GM18867 (cell line): Measurements from ENCODE around the gene RTL1.

Source experiments
- ATAC-seq: cut with Tn5 transposase; IDR thresholded peaks from one replicate; pipeline ENCODE4 v1.9.1; 2021; ENCODE audit warnings: mild to moderate bottlenecking, moderate library complexity; ENCODE audit not compliant: unreplicated experiment

RTL1 gene

DNA sequence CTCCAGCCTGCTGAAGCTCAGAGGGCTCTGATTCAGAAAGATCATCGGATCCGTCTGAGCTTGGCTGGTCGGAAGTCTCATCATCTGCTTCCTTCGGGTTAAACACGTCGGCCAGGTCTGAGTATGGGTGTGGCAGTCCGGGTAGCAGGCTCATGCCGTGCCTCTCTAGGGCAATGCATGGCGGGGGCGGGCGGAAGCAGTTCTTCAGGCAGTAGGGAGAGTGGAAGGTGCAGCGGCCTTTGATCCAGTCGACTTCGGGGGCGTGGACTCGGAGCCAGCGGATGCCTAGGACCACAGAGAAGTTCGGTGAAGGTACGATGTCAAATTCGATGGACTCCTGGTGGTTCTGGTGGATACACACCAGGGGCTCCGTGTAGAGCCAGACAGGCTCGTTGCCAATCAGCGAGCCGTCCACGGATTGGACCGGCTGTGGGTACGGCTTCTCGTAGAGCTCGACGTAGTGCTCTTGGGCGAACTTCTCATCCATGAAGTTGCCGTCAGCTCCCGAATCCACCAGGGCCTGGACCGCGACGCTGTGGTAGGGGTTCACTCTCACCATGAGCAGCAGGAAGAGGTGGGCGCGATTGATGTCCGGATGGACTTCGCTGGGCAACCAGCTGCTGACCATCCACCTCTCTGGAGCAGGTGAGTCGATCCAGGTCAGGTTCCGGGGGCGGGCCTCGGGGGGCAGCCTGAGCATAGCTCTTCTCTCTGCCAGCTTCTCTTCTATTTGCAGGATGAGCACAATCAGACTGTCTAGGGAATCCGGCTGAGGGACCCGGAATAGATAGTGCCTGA is 20.3 kb downstream of the RTL1 start:
- no peak for ATAC-seq

DNA sequence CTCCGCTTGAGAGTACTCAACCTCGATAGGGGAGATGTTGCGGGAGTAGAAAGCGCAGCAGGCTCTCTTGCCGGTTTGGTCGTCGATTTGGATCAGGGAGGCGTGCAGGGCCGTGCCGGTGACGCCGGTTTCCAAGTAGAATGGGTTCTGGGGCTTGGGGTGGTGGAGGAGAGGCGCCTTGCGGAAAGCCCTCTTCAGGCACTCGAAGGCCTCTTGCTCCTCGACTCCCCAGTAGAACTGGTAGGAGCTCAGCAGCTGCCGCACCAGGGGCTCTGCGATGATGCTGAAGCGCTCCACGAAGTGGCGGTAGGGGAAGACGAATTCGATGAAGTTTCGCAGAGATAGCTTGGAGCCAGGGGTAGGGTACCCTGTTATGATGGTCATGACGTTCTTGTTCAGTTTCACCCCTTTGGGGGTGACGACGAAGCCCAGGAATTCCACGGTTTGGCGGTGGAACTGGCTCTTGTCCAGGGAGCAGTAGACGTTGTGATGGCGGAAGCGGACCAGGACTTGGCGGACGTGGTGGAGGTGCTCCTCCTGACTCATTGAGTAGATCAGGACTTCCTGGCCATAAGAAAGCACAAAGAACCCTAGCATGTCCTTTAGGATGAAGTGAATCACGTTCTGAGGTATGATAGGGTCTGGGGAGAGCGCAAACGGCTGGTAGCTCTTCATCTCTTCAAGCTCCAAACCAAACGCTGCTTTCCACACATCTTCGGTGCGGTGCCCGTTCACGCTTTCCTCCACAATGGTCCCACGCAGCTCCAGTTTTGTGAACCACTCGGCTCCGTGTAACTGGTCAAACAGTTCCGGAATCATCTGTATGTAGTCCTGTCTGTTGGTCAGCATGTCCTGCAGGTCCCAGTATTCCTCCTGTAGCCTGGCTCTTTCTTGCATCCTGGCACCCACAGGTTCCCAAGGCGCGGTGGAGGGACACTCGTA is 21.2 kb downstream of the RTL1 start:
- ATAC-seq, result no peak

DNA sequence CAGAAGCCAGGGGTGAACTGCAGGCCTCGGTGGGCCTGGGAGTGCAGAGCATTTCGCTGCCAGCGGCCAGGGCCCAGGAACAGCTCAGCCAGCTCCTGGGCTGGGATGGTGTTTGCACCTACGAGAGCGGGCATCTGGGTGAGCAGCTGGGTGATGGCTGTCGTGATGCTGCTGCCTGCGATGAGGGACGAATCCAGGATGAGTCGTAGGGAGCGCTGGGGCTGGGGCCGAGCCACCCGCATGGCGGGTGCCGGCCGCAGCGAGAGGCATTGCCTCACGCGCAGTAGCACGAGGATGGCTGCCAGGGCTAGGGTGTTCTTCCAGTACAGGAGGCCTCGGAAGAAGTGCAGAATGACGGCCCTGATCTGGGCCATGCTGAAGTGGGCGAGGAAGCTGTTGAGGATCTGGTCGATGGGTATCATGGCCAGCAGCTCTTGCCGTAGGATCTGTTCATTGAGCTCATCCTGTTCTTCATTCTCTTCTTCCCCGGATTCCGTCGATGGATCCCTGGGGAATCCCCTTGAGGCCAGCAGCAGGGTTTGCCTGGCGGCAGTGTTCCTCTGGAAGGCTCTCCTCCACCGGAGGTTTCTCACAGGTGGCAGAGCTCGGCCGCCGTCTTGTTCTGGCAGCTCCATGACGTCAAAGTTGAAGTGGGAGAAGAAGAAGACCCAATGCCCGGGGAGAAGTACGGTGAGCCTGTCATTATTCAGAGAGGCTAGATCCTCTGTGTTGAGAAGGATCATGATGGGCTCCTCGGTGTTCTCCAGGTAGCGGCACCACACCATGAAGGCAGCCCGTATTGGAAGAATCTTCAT is 22.1 kb downstream of the RTL1 start:
- no peak for ATAC-seq

DNA sequence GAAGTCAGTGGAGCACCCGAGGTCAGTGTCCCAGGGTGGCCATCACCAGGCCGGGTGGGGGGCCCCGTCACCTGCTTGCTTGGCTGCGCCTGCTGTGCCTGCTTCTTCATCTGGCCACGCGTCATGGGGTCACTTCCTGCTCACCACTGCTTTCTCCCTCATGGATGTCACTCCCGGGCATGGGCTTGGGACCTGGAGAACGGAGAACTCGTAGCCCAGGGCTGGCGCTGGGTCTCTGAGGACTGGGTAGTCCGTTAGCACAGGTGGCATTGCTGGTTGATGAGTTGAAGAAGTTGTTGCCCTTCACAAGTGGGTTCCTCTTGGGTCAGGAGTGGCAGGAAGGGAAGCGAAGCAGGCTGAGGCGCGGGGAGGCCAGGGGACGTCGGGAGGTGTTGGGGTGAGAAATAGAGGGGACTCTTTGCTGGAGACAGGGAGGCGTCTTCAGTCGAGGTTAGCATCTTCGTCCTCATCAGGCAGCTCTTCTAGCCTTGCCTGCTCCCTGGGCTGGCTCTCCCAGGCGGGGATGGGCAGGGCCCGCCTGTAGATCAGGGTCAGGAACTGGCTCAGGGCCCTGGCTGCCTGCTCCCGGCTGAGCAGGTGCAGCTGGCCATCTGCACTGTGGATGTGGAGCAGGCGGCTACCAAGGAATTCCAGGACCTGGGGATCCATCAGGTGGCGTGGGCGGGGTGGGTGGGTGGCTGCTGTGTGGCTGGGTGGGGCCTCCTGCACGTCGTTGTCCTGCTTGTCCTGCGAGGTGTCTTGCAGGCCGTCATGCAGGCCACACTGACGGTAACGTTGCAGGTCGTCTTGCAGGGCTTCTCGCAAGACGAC is 23.0 kb downstream of the RTL1 start:
- no peak for ATAC-seq

DNA sequence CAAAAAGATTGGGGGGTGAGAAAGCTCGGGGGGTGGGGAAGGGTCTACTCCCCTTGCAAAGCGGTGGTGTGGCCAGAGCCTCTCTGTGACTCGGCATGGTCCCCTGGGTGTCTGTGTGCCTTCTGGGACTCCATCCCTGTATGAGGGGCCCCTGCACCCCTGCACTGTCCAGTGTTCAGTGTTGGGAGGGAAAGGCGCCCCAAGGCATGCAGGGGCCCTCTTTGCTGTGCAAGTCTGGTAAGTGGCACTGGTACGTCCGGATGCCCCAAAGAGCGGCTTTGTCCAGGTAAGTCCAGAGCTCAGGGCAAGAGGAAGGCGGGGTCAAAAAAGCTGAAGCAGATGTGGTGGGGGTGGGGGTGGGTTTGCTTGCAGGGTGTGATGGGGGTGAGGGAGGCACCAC is 23.7 kb downstream of the RTL1 start:
- no peak for ATAC-seq

DNA sequence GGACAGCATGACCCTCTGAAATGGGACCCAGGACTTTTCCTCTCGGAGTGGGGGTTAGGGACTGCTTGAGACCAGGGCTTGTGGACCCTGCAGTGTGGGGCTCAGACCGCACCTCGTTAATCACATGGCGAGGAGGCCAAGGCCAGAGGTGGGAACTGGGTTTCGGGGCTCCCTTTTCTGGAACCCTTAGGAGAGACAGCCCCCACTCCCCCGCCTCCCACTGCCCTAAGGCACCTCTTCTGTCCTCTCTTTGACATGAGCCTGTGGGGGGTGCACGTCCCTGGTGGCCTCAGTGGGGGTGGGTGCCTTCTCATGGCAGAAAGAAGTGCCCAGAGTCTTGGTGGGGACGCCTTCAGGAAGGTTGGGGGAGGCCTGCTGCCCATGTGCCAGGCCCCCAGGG is 24.3 kb downstream of the RTL1 start:
- ATAC-seq, result no peak

DNA sequence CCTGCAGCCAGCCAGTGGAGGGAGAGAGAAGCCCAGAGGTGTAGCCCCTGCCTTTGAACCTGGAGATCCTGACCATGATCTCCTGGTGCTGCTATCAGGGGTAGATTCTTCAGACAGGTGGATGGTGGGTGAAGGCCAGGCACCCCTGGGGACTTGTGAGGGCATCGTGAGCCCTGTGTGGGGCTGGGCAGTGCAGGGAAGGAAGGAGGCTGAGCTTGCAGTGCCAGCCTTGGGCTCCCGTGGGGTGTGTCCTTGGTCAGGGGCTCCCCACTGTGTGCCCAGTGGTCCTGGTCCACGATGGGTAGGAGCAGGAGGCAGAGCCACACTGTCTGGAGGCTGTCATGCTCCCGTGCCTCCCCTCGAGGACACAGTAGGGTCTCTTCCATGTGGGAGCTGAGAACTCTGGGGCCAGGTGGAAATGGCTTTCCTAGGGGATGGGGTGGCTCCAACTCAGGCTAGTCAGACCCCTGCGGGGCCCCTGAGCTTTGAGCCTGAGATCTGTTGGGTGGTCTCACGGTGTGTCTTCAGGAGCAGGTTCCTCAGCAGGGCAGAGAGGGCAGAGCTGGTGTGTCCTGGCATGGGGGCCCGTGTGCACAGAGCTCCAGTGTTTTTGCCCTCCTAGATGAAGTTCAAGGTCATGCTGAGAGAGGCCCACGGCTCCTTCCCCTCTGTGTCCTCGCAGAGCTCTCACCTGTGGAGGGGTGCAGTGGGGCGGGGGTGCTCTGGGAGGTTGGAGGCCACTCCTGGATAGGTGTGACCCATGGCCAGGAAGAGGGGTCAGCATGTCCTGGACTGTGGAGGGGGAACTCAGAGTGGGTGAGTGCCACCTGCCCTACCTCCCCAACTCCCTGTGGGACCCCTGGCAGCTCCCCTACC is 25.0 kb downstream of the RTL1 start:
- no peak for ATAC-seq

DNA sequence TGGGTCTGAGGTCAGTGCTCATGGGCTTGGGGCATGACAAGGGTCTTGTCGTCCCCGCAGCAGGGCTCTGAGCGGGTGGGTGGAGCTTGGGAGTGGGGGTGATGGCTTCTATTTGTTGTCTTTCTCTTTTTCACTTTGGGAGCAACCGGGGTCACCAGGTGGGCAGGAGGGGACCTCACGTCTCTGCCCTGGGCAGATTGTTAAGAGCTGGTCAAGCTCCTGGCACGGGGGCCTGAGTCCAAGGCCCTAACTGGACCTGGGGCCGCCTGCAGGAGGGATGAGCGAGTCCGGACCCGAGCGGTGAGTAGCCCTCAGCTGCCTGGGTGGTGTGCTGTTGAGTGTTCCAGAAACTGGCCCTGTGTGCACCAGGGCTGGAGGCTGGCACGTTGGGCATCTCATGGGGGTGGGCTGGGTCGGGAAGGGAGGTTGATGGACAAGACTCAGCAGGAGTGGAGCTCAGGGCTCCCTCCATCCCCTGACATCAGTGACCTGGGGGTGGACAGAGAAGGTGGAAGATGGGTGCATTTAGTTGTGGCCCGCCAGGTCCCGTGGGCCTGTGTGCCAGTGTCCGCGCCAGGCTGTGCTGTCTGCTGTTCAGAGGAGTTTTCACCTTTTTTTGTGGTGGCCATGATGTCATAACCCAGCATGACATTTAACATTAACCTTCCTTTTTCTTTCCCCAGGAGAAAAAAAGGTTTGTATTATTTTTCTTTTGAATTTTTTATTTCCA is 27.5 kb downstream of the RTL1 start:
- ATAC-seq, result no peak

DNA sequence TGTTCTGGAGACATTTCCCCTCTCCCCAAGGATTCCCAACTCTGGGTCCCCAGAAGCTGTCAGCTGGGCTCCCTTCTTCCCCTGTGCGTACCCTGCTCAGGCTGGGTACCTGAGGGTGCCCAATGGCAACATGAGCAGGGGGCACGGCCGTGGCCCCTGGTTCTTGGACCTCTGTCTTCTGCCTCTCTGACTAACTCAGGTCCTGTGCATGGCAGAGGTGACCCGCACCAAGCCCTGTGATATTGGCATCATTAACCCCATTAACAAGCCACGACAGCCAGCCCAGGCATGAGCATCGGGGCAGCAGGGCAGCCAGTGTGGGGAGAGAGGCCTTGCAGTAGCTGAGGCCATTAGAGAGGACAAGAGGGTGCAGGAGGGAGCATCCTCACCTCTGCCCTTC is 28.4 kb downstream of the RTL1 start:
- ATAC-seq, result no peak

DNA sequence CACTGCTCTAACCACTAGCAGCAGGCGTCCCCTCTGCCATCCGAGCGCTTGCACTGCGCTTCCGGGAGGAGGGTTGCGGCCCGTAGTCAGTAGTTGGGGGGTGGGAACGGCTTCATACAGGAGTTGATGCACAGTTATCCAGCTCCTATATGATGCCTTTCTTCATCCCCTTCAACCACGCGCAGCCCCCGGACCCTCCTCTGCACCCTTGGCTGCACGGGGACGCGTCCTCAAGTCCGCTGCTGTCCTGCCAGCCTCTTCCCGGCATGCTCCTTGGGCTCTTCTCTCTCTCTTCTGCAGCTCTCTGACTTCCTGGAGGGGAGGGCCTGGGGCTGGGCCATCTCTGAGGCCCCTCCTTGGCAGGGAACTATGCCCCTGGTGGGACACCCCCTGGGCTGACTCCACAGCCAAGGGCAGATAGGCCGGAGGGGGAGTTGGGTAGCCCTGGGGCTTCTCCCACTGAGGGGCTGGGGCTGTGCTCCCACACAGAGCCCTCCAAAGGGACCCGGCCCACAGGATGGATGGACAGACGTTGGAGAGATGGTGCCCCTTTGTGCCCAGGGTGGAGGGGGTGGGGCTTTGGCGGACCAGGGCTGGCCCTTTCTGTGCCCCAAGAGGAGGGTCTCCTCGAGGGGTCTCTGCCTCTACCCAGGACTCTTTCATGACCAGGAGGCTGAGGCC is 29.0 kb downstream of the RTL1 start:
- no peak for ATAC-seq

DNA sequence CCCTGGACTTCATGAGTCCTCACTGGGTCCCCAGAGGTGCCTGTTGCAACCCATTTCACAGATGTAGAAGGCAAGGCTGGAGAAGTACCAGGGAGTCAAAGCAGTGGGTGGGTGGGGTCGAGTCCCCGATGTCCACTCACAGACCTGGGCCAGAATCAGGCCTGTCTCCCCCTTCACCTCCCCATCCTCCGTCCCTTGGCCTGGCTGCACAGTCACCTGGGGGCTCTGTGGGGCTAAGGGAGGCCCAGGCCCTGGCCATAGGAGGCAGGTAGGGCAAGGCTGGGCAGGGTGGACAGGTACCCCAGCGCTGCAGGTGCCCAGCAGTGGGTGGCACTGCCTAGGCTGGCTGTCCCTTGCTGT is 29.5 kb downstream of the RTL1 start:
- no peak for ATAC-seq

DNA sequence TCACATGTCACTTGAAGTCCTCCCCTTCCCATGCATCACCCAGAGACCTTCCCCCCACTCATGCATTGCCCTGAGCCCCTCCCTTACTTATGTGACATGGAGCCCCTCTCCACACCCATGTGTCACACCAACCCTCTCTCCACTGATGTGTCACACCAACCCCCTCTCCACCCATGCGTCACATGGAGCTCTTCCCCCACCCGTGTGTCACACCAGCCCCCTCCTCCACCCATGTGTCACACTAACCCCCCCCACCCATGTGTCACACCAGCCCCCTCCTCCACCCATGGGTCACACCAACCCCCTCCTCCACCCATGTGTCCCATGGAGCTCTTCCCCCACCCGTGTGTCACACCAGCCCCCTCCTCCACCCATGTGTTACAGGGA is 30.4 kb downstream of the RTL1 start:
- no peak for ATAC-seq

DNA sequence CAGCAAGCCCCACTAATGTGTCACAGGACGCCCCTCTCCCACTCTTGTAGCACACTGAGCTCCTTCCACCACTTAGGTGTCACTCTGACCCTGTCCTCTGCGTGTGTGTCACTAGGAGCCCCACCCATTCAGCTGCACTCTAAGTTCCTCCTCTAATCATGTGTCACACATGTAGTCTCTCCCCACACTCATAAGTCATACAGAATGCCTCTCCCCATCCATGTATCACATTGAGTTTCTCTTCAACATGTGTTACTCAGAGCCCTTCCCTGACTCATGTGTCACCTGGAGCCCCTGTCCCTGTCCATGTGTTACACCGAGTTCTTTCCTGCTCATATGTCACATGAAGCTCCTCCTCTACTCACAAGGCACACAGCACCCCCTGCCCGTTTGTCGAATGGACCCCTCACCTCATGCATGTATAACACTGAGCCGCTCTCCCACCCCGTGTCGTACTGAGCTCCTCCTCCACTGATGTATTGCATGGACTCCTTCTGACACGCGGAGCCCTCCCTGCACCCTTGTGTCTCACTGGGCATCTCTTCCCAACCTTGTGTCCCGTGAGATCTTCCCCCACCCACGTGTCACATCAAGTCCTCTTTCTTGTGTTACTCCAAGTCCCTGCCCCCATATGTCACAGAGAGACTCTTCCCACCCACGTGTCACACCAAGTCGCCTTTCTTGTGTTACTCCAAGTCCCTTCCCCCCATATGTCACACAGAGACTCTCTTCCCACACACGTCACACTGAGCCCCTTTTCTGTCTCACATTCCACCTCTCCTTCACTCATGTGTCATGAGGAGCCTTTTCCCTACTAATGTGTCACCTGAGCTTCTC is 31.0 kb downstream of the RTL1 start:
- ATAC-seq, result no peak

DNA sequence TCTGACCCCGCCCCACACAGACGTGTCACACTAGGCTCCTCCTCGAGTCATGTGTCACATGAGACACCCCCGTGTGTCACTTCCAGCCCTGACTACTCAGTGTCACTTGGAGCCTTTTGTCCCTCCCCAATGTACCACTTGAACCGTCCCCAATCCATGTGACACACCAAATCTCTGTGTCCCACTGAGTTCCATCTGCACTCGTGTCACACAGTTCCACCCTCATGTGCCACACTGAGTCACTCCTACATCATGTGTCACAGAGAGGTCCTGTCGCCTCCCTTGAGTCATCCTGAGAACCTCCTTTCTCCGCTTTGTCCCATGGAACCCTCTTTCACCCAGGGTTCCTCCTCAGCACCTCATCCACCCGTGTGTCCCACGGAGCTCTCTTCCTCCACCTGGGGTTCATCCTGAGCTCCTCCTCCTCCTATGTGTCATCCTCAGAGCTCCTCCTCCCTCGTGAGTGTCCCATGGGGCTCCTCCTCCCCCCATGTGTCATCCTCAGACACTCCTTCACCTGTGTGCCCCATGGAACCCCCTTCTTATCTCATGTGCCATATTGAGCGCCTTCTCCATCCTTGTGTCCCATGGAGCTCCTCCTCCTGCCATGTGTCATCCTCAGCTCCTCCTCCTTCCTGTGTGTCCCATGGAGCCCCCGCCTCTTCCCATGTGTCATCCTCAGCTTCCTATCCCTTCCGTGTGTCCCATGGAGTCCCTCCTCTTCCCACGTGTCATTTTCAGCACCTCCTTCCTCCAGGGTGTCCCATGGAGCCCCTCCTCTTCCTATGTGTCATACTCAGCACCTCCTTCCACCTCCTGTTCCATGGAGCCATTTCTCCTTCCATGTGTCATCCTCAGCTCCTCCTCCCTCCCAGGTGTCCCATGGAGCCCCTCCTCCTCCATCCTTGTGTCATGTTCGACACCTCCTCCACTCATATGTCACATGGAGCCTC is 32.0 kb downstream of the RTL1 start:
- ATAC-seq, result no peak

DNA sequence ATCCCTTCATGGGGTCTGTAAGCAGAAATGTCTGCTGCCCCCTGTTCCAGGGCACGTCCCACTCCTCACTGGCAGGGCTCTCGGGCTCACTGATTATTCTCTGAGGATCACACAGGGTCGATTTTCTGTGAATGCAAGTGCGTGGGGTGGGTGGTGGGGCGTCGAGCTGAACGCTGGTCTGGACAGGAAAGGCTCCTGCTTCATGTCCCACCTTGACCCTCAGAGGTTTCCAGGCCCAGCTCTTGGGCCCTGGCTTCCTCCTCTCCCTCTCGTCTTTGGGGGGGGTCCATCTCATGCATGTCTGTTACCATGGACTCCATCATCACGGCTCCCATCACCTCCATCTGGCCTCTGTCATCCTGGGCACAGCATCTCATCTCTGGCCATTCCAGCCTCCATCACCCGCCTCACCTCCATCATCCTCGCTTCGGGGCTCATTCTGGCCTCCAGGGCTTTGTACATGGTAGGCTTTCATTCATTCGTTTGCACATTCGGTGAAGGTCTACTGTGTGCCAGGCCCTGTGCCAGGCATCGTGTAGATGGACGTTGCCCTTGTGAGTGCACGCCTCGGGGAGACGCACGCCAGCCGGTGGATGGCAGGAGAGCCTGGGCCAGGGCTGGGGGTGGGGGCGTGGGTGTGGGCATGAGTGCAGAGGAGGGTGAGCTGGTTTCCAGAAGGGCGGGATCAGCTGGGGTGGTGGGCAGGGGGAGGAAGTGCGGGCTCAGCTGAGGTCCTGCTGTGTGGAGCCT is 34.7 kb downstream of the RTL1 start:
- ATAC-seq, result no peak
